ENCODE data around the gene RPL7L1. TPM values are rescaled to one million over a fixed set of nuclear protein-coding genes. Genes with fewer than 3 reads are reported as not detected.

RPL7L1 gene
- 75.3 and 93.5 TPM in 2 replicates for total RNA-seq (2014; rRNA removed; shearing (Covaris generic))

DNA sequence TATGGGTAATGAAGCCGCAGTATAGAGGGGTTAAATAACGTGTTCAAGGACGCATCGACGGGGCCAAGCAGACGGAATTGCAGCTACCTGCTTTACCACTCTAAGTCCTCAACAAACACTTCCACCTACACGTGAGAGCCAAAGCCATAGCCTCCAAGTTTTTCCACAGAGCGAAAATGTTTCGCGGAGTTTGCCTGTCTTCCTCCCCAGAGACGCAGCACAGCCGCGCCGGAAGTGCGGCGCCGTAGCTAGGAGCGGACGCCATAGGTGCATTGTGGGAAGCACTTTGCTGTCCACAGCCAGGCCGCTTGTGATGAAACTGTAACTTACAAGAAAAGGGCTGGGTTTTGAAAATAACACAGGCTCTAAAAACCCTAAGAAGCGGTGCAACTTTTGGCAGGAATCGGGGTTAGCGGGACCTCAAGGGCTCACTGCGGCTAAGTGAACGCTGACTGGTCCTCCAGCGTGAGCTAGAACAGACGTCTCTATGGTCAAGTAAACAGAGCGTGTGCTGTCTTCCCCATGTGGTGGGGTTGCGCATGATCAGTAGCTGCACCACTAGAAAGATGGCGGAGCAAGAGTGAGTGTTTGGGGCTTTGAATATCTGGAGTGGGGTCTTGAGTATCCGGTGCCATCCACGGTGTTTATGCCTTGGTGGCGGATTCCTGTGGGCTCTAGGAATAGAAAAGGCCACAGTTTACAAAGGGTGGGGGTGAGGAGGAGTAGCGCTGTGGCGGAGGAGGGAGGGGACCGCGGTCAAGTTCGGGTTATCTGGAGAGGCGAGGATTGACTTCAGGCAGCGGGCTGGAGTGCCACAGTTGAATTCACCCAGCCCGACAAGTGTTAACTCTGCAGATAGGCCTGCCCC, at the start of gene RPL7L1:
Gene RPL7L1, plus strand, starts transcription at position 245 of the 868 bp plus-strand sequence. Its CDS starts 295 bp downstream, at position 540.

DNA sequence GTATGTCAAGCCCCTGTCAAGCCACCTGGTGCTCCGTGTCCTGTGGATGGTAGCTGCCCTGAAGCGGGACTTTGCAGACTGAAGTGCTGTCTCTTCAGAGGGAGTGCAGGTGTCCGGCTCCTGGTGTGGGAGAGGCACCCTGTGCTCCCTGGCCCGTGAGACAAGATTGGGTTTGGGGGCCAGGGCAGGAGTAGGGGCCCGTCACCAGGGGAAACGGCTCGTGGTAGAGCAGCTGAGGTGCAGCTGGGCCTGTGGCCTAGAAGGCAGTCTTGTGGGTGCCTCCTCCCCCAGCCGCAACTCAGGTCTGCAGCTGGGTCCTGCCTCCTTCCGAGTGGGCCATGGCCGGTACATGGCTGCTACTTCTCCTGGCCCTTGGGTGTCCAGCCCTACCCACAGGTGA, 36.3 kb downstream of the RPL7L1 start, which contains the start of gene PTCRA:
Gene PTCRA, plus strand, starts transcription at position 322 of the 400 bp plus-strand sequence. Its CDS starts 17 bp downstream, at position 339.

DNA sequence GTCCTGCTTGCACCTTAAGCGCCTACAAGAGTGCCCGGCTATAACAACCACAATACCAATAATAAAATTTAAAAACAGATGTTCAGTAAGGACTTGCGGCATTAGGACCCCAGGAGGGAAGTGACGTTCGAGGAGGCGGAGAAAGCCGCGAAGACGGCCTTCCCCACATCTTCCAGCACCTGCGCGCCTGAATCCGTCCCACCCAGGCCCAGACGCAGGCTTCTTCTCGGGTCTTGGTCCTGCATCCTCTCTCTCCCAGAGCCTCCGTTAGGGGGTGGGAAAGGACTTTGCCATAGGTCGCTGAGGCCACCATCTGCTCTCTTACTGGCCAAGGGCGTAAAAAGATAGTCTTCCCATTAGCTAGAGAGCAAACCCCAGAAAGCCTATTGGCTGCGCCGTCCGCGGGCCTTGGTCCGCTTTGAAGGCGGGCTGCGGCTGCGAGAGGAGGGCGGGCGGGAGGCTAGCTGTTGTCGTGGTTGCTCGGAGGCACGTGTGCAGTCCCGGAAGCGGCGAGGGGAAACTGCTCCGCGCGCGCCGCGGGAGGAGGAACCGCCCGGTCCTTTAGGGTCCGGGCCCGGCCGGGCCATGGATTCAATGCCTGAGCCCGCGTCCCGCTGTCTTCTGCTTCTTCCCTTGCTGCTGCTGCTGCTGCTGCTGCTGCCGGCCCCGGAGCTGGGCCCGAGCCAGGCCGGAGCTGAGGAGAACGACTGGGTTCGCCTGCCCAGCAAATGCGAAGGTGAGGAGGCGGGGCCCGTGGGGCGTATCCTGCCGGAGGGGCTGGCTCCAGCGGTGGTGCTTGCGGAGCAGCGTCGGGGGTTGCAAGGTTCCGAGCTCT, 49.8 kb downstream of the RPL7L1 start, which contains the start of gene CNPY3:
Gene CNPY3, plus strand, starts transcription at position 495 of the 835 bp plus-strand sequence. Its CDS starts 91 bp downstream, at position 586.

Other genes starting within 250 kb of the RPL7L1 start
- not detected in 2 replicates for gene PRPH2, start 157.0 kb upstream of the RPL7L1 start, total RNA-seq (2014; rRNA removed; shearing (Covaris generic))
- 25.5 and 29.7 TPM in 2 replicates for gene TBCC, start 133.5 kb upstream of the RPL7L1 start, total RNA-seq (2014; rRNA removed; shearing (Covaris generic))
- 3.0 TPM in 2 replicates for gene BICRAL, start 97.6 kb upstream of the RPL7L1 start, total RNA-seq (2014; rRNA removed; shearing (Covaris generic))
- not detected in 2 replicates for gene PTCRA, start 36.4 kb downstream of the RPL7L1 start, total RNA-seq (2014; rRNA removed; shearing (Covaris generic))
- gene CNPY3, start 49.9 kb downstream of the RPL7L1 start, total RNA-seq (2014; rRNA removed; shearing (Covaris generic)), result 29.9 and 34.0 TPM in 2 replicates
- gene GNMT, start 81.1 kb downstream of the RPL7L1 start, total RNA-seq (2014; rRNA removed; shearing (Covaris generic)), result 0.57 TPM in 1 of 2 replicates, not detected in the other
- 18.5 and 19.2 TPM in 2 replicates for gene PEX6, start 99.6 kb downstream of the RPL7L1 start, total RNA-seq (2014; rRNA removed; shearing (Covaris generic))
- 31.0 and 34.3 TPM in 2 replicates for gene PPP2R5D, start 105.0 kb downstream of the RPL7L1 start, total RNA-seq (2014; rRNA removed; shearing (Covaris generic))
- gene MEA1, start 134.3 kb downstream of the RPL7L1 start, total RNA-seq (2014; rRNA removed; shearing (Covaris generic)), result 91.7 and 103 TPM in 2 replicates
- gene KLHDC3, start 134.6 kb downstream of the RPL7L1 start, total RNA-seq (2014; rRNA removed; shearing (Covaris generic)), result 63.1 and 65.0 TPM in 2 replicates
- gene RRP36, start 142.0 kb downstream of the RPL7L1 start, total RNA-seq (2014; rRNA removed; shearing (Covaris generic)), result 87.4 and 101 TPM in 2 replicates
- gene CUL7, start 174.2 kb downstream of the RPL7L1 start, total RNA-seq (2014; rRNA removed; shearing (Covaris generic)), result 22.7 and 24.6 TPM in 2 replicates
- 31.0 and 31.2 TPM in 2 replicates for gene MRPL2, start 179.8 kb downstream of the RPL7L1 start, total RNA-seq (2014; rRNA removed; shearing (Covaris generic))
- gene KLC4, start 180.0 kb downstream of the RPL7L1 start, total RNA-seq (2014; rRNA removed; shearing (Covaris generic)), result 17.4 and 17.9 TPM in 2 replicates
- gene PTK7, start 196.7 kb downstream of the RPL7L1 start, total RNA-seq (2014; rRNA removed; shearing (Covaris generic)), result 25.7 and 27.3 TPM in 2 replicates